CD4-positive, CD25-positive, alpha-beta regulatory T cell (primary cell): ENCODE measurements around the gene SSTR3. TPM values are rescaled to one million over a fixed set of nuclear protein-coding genes. Genes with fewer than 3 reads are reported as not detected.

Source experiments
- ATAC-seq, 2 donors: fragments of 150-1000 bp; cut with Tn5 transposase; one replicate each; pipeline ENCODE4 v1.10.0; 2021; ENCODE audit warnings: low read depth in 2 of 2, moderate number of reproducible peaks in 2 of 2, moderate library complexity in 1 of 2
- DNase-seq, 3 donors: peaks; one replicate each; pipeline versions ENCODE4 v3.0.0 to v3.0.0-alpha.2; 2012 to 2022; ENCODE audit warnings: mixed read lengths in 1 of 3
- H3K27ac ChIP-seq: one replicate; pipeline ENCODE4 v1.7.0; 2013; ENCODE audit warnings: mild to moderate bottlenecking, low read length; ENCODE audit not compliant: insufficient read depth, poor library complexity, severe bottlenecking
- H3K27me3 ChIP-seq: one replicate; pipeline ENCODE4 v1.7.0; 2013; ENCODE audit warnings: low read length; ENCODE audit not compliant: control insufficient read depth, insufficient read depth
- H3K36me3 ChIP-seq: one replicate; pipeline ENCODE4 v1.7.0; 2013; ENCODE audit warnings: mild to moderate bottlenecking, low read length, moderate library complexity; ENCODE audit not compliant: control insufficient read depth, insufficient read depth
- H3K4me1 ChIP-seq: 2 replicates; pipeline ENCODE4 v1.7.0; 2013; ENCODE audit warnings: mild to moderate bottlenecking, low read length; ENCODE audit not compliant: insufficient read depth, control insufficient read depth, poor library complexity, severe bottlenecking
- H3K4me3 ChIP-seq: one replicate; pipeline ENCODE4 v1.7.0; 2013; ENCODE audit warnings: low read depth, mild to moderate bottlenecking, low read length, moderate library complexity
- H3K9me3 ChIP-seq, 2 experiments: 1 replicate in 1 of 2; 2 replicates in 1 of 2; pipeline ENCODE4 v1.7.0; 2013; ENCODE audit warnings: low read length in 2 of 2, mild to moderate bottlenecking in 1 of 2, moderate library complexity in 1 of 2; ENCODE audit not compliant: control insufficient read depth in 2 of 2
- H3K27ac Mint-ChIP-seq, 3 donors: one replicate each; pipeline ENCODE4 v1.8.0; 2020 to 2022; ENCODE audit warnings: mild to moderate bottlenecking in 3 of 3, mixed read lengths in 3 of 3, moderate library complexity in 2 of 3
- H3K27me3 Mint-ChIP-seq: one replicate; pipeline ENCODE4 v1.8.0; 2022; ENCODE audit warnings: mild to moderate bottlenecking, mixed read lengths
- H3K36me3 Mint-ChIP-seq: one replicate; pipeline ENCODE4 v1.8.0; 2020; ENCODE audit warnings: mixed read lengths
- H3K4me1 Mint-ChIP-seq, 4 donors: one replicate each; pipeline ENCODE4 v1.8.0; 2020 to 2022; ENCODE audit warnings: mixed read lengths in 4 of 4, mild to moderate bottlenecking in 1 of 4
- H3K4me3 Mint-ChIP-seq, 4 donors: one replicate each; pipeline ENCODE4 v1.8.0; 2020 to 2022; ENCODE audit warnings: mild to moderate bottlenecking in 4 of 4, mixed read lengths in 4 of 4, moderate library complexity in 3 of 4
- H3K9me3 Mint-ChIP-seq, 7 donors: one replicate each; pipeline ENCODE4 v1.8.0; 2020 to 2022; ENCODE audit warnings: mixed read lengths in 7 of 7, mild to moderate bottlenecking in 3 of 7, moderate library complexity in 2 of 7
- polyA plus RNA-seq, 4 donors: library from polyadenylated mRNA; unstranded; fragments of 300-500 nt; fragmentation: Illumina TruSeq; gene quantifications; one replicate each; pipeline ENCODE4 v1.2.3, GENCODE V29; 2021
- total RNA-seq: library from RNA; stranded (reverse); gene quantifications from one replicate; pipeline ENCODE4 v1.2.3, GENCODE V29; 2022

The SSTR3 gene
- total and polyA plus RNA-seq, 5 donors from 2014 or later, result 2.5 to 4.4 (median 4.3) TPM

GRCh38 chr22:37199760-37200108 lies 12.5 kb downstream of the SSTR3 start:
- peak overlapping the region; percentile 85 to 97 (median 88) for H3K4me3 Mint-ChIP-seq
- no peaks in the 10 kb centered on the region for H3K9me3 Mint-ChIP-seq
- H3K36me3 Mint-ChIP-seq, result no peaks in the 10 kb centered on the region
- Histone ChIP-seq H3K36me3 (no peaks in the 10 kb centered on the region), H3K9me3 (no peaks in the 10 kb centered on the region), H3K27me3 (no peaks in the 10 kb centered on the region), H3K4me1 (peaks cover 37% of the 10 kb centered on the region), H3K4me3 (peak overlapping the region; percentile 48), H3K27ac (peak overlapping the region; percentile 93)
- peaks cover 5 to 58% (median 18%) of the 10 kb centered on the region in 4 donors for H3K4me1 Mint-ChIP-seq
- peak overlapping the region; percentile 91 to 98 (median 97) for H3K27ac Mint-ChIP-seq
- ATAC-seq (no peak), DNase-seq (no peak)
- peaks cover 4% of the 10 kb centered on the region for H3K27me3 Mint-ChIP-seq

GRCh38 chr22:37199103-37199759 lies 13.0 kb downstream of the SSTR3 start:
- Histone ChIP-seq H3K27me3 (no peaks in the 10 kb centered on the region), H3K27ac (peak overlapping the region; percentile 93), H3K4me1 (peaks cover 42% of the 10 kb centered on the region), H3K36me3 (no peaks in the 10 kb centered on the region), H3K9me3 (no peaks in the 10 kb centered on the region), H3K4me3 (peak overlapping the region; percentile 48)
- H3K4me1 Mint-ChIP-seq, result peaks cover 6 to 60% (median 21%) of the 10 kb centered on the region in 4 donors
- H3K4me3 Mint-ChIP-seq, result peak overlapping the region; percentile 85 to 97 (median 88)
- peak overlapping the region; percentile 91 to 98 (median 97) for H3K27ac Mint-ChIP-seq
- no peaks in the 10 kb centered on the region for H3K36me3 Mint-ChIP-seq
- H3K27me3 Mint-ChIP-seq, result peaks cover 4% of the 10 kb centered on the region
- DNase-seq (peak; percentile 98 to 99 (median 99)), ATAC-seq (peak; percentile 95 to 98)
- H3K9me3 Mint-ChIP-seq, result no peaks in the 10 kb centered on the region

GRCh38 chr22:37198258-37199102 lies 13.8 kb downstream of the SSTR3 start:
- DNase-seq (peak; percentile 80 to 85 (median 85)), ATAC-seq (peak; percentile 26 to 35)
- Mint-ChIP-seq H3K27me3 (peaks cover 4% of the 10 kb centered on the region), H3K9me3 (no peaks in the 10 kb centered on the region), H3K27ac (peak overlapping the region; percentile 97 to 99 (median 98)), H3K4me1 (peaks cover 13 to 68% (median 28%) of the 10 kb centered on the region in 4 donors), H3K36me3 (no peaks in the 10 kb centered on the region), H3K4me3 (peak overlapping the region; percentile 85 to 97 (median 88))
- H3K36me3 ChIP-seq, result no peaks in the 10 kb centered on the region
- H3K4me3 ChIP-seq, result peak overlapping the region; percentile 64
- H3K4me1 ChIP-seq, result peaks cover 50% of the 10 kb centered on the region
- H3K9me3 ChIP-seq, result no peaks in the 10 kb centered on the region
- H3K27me3 ChIP-seq, result no peaks in the 10 kb centered on the region
- peak overlapping the region; percentile 93 for H3K27ac ChIP-seq

GRCh38 chr22:37197451-37198257 lies 14.6 kb downstream of the SSTR3 start:
- H3K4me3 Mint-ChIP-seq, result peak overlapping the region; percentile 79 to 96 (median 86)
- peak overlapping the region; percentile 97 to 99 (median 98) for H3K27ac Mint-ChIP-seq
- no peaks in the 10 kb centered on the region for H3K27me3 ChIP-seq
- H3K27me3 Mint-ChIP-seq, result peaks cover 4% of the 10 kb centered on the region
- H3K9me3 ChIP-seq, result no peaks in the 10 kb centered on the region
- no peaks in the 10 kb centered on the region for H3K36me3 ChIP-seq
- H3K4me1 ChIP-seq, result peaks cover 57% of the 10 kb centered on the region
- DNase-seq (no peak), ATAC-seq (no peak)
- H3K27ac ChIP-seq, result peak overlapping the region; percentile 93
- no peaks in the 10 kb centered on the region for H3K36me3 Mint-ChIP-seq
- no peaks in the 10 kb centered on the region for H3K9me3 Mint-ChIP-seq
- H3K4me3 ChIP-seq, result peak overlapping the region; percentile 64
- H3K4me1 Mint-ChIP-seq, result peaks cover 15 to 72% (median 33%) of the 10 kb centered on the region in 4 donors

GRCh38 chr22:37196539-37197450 lies 15.5 kb downstream of the SSTR3 start:
- peak overlapping the region; percentile 71 to 98 (median 97) for H3K27ac Mint-ChIP-seq
- peaks cover 57% of the 10 kb centered on the region for H3K4me1 ChIP-seq
- H3K36me3 ChIP-seq, result no peaks in the 10 kb centered on the region
- H3K4me3 ChIP-seq, result no peak overlapping the region
- no peaks in the 10 kb centered on the region for H3K36me3 Mint-ChIP-seq
- H3K9me3 Mint-ChIP-seq, result no peaks in the 10 kb centered on the region
- ATAC-seq, result no peak
- no peaks in the 10 kb centered on the region for H3K9me3 ChIP-seq
- H3K27ac ChIP-seq, result peak overlapping the region; percentile 93
- DNase-seq, result no peak
- peak overlapping the region in 3 of 4 donors; percentile 13 to 79 (median 45) for H3K4me3 Mint-ChIP-seq
- H3K27me3 ChIP-seq, result no peaks in the 10 kb centered on the region
- H3K27me3 Mint-ChIP-seq, result peaks cover 4% of the 10 kb centered on the region
- peaks cover 15 to 76% (median 40%) of the 10 kb centered on the region in 4 donors for H3K4me1 Mint-ChIP-seq

- H3K4me1 ChIP-seq, result peaks cover 57% of the 10 kb centered on the region
- H3K27me3 ChIP-seq, result no peaks in the 10 kb centered on the region
- Mint-ChIP-seq H3K4me1 (peaks cover 15 to 75% (median 40%) of the 10 kb centered on the region in 4 donors), H3K4me3 (peak overlapping the region in 1 of 4 donors; percentile 70), H3K36me3 (no peaks in the 10 kb centered on the region), H3K27ac (peak overlapping the region; percentile 38 to 90 (median 90)), H3K27me3 (peaks cover 4% of the 10 kb centered on the region), H3K9me3 (no peaks in the 10 kb centered on the region)
- no peak overlapping the region for H3K27ac ChIP-seq
- H3K36me3 ChIP-seq, result no peaks in the 10 kb centered on the region
- no peaks in the 10 kb centered on the region for H3K9me3 ChIP-seq
- ATAC-seq (no peak), DNase-seq (no peak)
- no peak overlapping the region for H3K4me3 ChIP-seq
These were observed 16.4 kb downstream of the SSTR3 start for GRCh38 chr22:37195921-37196320.
